HL-60 (cell line): ENCODE measurements around the gene IRAK1.

Experiments
- DNase-seq, 2 experiments: peaks; one replicate each; pipeline ENCODE4 v3.0.0-alpha.2; 2010 to 2020; ENCODE audit warnings: low read depth in 1 of 2, low spot score in 1 of 2
- H3K27ac ChIP-seq: fragments of 250-450 bp; sonication (Bioruptor Pico); replicated peaks from 2 replicates; pipeline ENCODE4 v1.5.1; 2020; ENCODE audit warnings: mild to moderate bottlenecking, moderate library complexity
- H3K27me3 ChIP-seq: fragments of 250-450 bp; sonication (Bioruptor Pico); 2 replicates; pipeline ENCODE4 v1.5.1; 2021; ENCODE audit warnings: mild to moderate bottlenecking, moderate library complexity; ENCODE audit not compliant: insufficient read depth, poor library complexity, severe bottlenecking
- H3K4me3 ChIP-seq: replicated peaks from 2 replicates; pipeline ENCODE4 v1.5.1; 2011; ENCODE audit warnings: mild to moderate bottlenecking, control low read depth, low read length; ENCODE audit not compliant: insufficient read depth
- GABPA ChIP-seq: IDR thresholded peaks from 2 replicates; pipeline ENCODE4 v1.6.1; 2012; ENCODE audit warnings: low read depth
- POLR2AphosphoS5 ChIP-seq: IDR thresholded peaks from 2 replicates; pipeline ENCODE4 v1.6.1; 2012; ENCODE audit warnings: low read depth
- SPI1 ChIP-seq: IDR thresholded peaks from 2 replicates; pipeline ENCODE4 v1.6.1; 2012; ENCODE audit warnings: low read depth, mild to moderate bottlenecking, borderline replicate concordance
- TF ChIP-seq, protein P1 (sequence below): IDR thresholded peaks from one replicate; pipeline ENCODE4 v1.5.1; 2011; ENCODE audit warnings: low read length, control low read depth, inconsistent platforms; ENCODE audit not compliant: insufficient read depth
- TF ChIP-seq, protein P2 (sequence below): IDR thresholded peaks from 2 replicates; pipeline ENCODE4 v1.6.1; 2012; ENCODE audit warnings: low read depth; ENCODE audit not compliant: insufficient replicate concordance

IRAK1 gene

DNA sequence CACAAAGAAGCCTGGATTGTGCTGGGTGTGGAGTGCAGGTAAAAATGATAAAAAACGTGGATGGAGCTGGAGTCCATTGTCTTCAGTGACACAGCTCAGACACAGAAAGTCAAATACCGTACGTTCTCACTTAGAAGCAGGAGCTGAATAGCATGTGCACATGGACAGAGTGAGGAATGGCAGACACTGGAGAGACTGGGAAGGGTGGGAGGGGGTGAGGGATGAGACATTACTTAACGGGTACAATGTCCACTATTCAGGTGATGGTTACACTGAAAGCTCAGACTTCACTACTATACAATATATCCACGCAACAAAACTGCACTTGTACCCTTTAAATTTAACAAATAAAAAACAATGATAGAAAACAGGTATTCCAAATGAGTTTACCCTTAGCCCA lies 18.1 kb upstream of the IRAK1 start:
- TF ChIP-seq SPI1: no peak
- no peak for TF ChIP-seq POLR2AphosphoS5
- TF ChIP-seq, protein P1, sequence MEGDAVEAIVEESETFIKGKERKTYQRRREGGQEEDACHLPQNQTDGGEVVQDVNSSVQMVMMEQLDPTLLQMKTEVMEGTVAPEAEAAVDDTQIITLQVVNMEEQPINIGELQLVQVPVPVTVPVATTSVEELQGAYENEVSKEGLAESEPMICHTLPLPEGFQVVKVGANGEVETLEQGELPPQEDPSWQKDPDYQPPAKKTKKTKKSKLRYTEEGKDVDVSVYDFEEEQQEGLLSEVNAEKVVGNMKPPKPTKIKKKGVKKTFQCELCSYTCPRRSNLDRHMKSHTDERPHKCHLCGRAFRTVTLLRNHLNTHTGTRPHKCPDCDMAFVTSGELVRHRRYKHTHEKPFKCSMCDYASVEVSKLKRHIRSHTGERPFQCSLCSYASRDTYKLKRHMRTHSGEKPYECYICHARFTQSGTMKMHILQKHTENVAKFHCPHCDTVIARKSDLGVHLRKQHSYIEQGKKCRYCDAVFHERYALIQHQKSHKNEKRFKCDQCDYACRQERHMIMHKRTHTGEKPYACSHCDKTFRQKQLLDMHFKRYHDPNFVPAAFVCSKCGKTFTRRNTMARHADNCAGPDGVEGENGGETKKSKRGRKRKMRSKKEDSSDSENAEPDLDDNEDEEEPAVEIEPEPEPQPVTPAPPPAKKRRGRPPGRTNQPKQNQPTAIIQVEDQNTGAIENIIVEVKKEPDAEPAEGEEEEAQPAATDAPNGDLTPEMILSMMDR: no peak
- TF ChIP-seq GABPA: no peak
- TF ChIP-seq, protein P2, sequence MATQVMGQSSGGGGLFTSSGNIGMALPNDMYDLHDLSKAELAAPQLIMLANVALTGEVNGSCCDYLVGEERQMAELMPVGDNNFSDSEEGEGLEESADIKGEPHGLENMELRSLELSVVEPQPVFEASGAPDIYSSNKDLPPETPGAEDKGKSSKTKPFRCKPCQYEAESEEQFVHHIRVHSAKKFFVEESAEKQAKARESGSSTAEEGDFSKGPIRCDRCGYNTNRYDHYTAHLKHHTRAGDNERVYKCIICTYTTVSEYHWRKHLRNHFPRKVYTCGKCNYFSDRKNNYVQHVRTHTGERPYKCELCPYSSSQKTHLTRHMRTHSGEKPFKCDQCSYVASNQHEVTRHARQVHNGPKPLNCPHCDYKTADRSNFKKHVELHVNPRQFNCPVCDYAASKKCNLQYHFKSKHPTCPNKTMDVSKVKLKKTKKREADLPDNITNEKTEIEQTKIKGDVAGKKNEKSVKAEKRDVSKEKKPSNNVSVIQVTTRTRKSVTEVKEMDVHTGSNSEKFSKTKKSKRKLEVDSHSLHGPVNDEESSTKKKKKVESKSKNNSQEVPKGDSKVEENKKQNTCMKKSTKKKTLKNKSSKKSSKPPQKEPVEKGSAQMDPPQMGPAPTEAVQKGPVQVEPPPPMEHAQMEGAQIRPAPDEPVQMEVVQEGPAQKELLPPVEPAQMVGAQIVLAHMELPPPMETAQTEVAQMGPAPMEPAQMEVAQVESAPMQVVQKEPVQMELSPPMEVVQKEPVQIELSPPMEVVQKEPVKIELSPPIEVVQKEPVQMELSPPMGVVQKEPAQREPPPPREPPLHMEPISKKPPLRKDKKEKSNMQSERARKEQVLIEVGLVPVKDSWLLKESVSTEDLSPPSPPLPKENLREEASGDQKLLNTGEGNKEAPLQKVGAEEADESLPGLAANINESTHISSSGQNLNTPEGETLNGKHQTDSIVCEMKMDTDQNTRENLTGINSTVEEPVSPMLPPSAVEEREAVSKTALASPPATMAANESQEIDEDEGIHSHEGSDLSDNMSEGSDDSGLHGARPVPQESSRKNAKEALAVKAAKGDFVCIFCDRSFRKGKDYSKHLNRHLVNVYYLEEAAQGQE: no peak
- Histone ChIP-seq H3K27me3 (no peaks in the 10 kb centered on the region), H3K27ac (peak overlapping the region; percentile 85; the same call in 1 of the 2 replicates), H3K4me3 (no peak overlapping the region)
- DNase-seq: no peak

DNA sequence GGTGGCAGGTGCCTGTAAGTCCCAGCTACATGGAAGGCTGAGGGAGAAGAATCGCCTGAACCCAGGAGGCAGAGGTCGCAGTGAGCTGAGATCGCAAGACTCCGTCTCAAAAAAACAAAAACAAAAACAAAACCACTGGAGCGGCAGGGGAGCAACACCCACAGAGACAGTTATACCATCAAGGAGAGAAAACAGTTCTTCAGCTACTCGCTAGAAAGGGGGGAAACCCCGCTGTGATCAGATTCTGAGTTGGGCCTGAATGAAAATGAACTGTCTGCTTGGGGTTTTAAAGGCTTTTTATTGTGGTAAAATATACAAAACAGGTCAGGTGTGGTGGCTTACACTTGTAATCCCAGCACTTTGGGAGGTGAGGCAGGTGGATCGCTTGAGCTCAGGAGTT lies 16.8 kb upstream of the IRAK1 start:
- no peak overlapping the region for H3K27ac ChIP-seq
- TF ChIP-seq, protein P1: no peak
- TF ChIP-seq SPI1 (no peak), GABPA (no peak), POLR2AphosphoS5 (no peak)
- TF ChIP-seq, protein P2: no peak
- H3K4me3 ChIP-seq: no peak overlapping the region
- H3K27me3 ChIP-seq: no peaks in the 10 kb centered on the region
- DNase-seq: no peak

DNA sequence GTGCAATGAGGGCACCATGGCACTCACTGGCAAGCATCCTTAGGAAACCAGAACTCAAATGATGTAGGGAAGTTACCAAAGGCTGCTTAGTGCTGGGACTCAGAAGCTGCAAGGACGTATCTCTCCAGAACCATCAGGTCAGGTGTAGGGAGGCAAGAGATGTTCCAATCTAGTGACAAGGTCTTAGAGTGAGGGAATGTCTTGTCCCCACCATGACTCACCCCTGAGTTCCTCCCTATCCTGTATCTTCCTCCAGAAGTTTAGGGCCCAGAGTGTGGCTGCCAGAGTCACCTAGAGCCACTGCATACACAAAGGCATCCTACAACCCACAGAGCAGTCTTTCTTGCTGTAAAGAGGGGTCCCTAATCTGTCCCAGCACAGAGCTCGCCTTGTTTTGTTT lies 14.1 kb upstream of the IRAK1 start:
- no peak for TF ChIP-seq GABPA
- TF ChIP-seq, protein P1: no peak
- TF ChIP-seq, protein P2: no peak
- no peak for TF ChIP-seq SPI1
- TF ChIP-seq POLR2AphosphoS5: no peak
- DNase-seq: no peak
- Histone ChIP-seq H3K4me3 (no peak overlapping the region), H3K27me3 (no peaks in the 10 kb centered on the region), H3K27ac (no peak overlapping the region)
